B cell (primary cell): ENCODE results near the gene POLR2F. TPM values are rescaled to one million over a fixed set of nuclear protein-coding genes. Genes with fewer than 3 reads are reported as not detected.

ENCODE experiments used
- ATAC-seq: fragments of 200-7000 bp; cut with Tn5 transposase; one replicate; pipeline ENCODE4 v1.10.0; 2021; ENCODE audit warnings: low read depth, mild to moderate bottlenecking, moderate number of reproducible peaks, moderate library complexity
- CTCF ChIA-PET: fragments of 350-600 bp; sonication (Branson Sonifier 250); formaldehyde crosslinking; loops from one replicate; lab custom pipeline; 2021; ENCODE audit warnings: antibody characterized with exemption, inconsistent platforms; lab: Charles Lee
- POLR2A ChIA-PET: fragments of 350-600 bp; sonication (Branson Sonifier 250); formaldehyde crosslinking; loops from one replicate; lab custom pipeline; 2021; ENCODE audit warnings: antibody characterized with exemption; lab: Charles Lee
- DNase-seq: peaks from one replicate; pipeline ENCODE4 v3.0.0; 2013
- H2AFZ ChIP-seq: 2 replicates; pipeline ENCODE4 v1.6.1; 2012; ENCODE audit warnings: mild to moderate bottlenecking, low read depth, low read length; ENCODE audit not compliant: insufficient read depth, poor library complexity, severe bottlenecking
- H3K27ac ChIP-seq, 2 donors: 1 replicate in 1 of 2; 2 replicates in 1 of 2; pipeline ENCODE4 v1.5.1; 2012 to 2013; ENCODE audit warnings: low read length in 2 of 2, mild to moderate bottlenecking in 2 of 2, moderate library complexity in 1 of 2
- H3K27me3 ChIP-seq, 4 experiments: fragments of 200-600 bp in 1 of 4; sonication (generic) in 1 of 4; replicated peaks in 1 of 4; 1 replicate in 2 of 4; 2 replicates in 2 of 4; pipeline versions ENCODE4 v1.6.1 to v1.7.0; 2013 to 2016; ENCODE audit warnings: low read length in 3 of 4, mild to moderate bottlenecking in 2 of 4, mixed read lengths in 1 of 4, moderate library complexity in 1 of 4; ENCODE audit not compliant: insufficient read depth in 4 of 4, control insufficient read depth in 3 of 4; ENCODE audit errors: control extremely low read depth in 1 of 4
- H3K36me3 ChIP-seq, 2 experiments: replicated peaks in 1 of 2; 1 replicate in 1 of 2; 2 replicates in 1 of 2; pipeline versions ENCODE4 v1.6.1 to v1.7.1; 2013; ENCODE audit warnings: low read length in 1 of 2; ENCODE audit not compliant: insufficient read depth in 2 of 2, control insufficient read depth in 1 of 2; ENCODE audit errors: control extremely low read depth in 1 of 2, extremely low read depth in 1 of 2
- H3K4me1 ChIP-seq, 2 donors: fragments of 200-600 bp in 1 of 2; sonication (generic) in 1 of 2; 1 replicate in 1 of 2; 2 replicates in 1 of 2; pipeline versions ENCODE4 v1.5.1 to v1.6.1; 2013 to 2017; ENCODE audit warnings: low read length in 2 of 2; ENCODE audit not compliant: control insufficient read depth in 2 of 2, insufficient read depth in 2 of 2
- H3K4me2 ChIP-seq: replicated peaks from 2 replicates; pipeline ENCODE3; 2012; ENCODE audit warnings: mild to moderate bottlenecking, low read depth, low read length; ENCODE audit not compliant: poor library complexity, severe bottlenecking
- H3K4me3 ChIP-seq, 5 experiments: fragments of 200-600 bp in 1 of 5; sonication (generic) in 1 of 5; 1 replicate in 3 of 5; 2 replicates in 2 of 5; pipeline versions ENCODE4 v1.5.1 to v1.7.0; 2011 to 2016; ENCODE audit warnings: low read length in 4 of 5, mild to moderate bottlenecking in 4 of 5, low read depth in 2 of 5, control low read depth in 1 of 5, moderate library complexity in 1 of 5; ENCODE audit not compliant: insufficient read depth in 1 of 5; ENCODE audit errors: control extremely low read depth in 1 of 5, extremely low read depth in 1 of 5
- H3K79me2 ChIP-seq: fragments of 200-600 bp; sonication (generic); one replicate; pipeline ENCODE4 v1.6.0; 2016; ENCODE audit warnings: low read length; ENCODE audit not compliant: control insufficient read depth, insufficient read depth
- H3K9ac ChIP-seq: fragments of 200-600 bp; sonication (generic); 2 replicates; pipeline ENCODE4 v1.6.1; 2017; ENCODE audit warnings: mild to moderate bottlenecking, low read length, moderate library complexity
- H3K9me3 ChIP-seq, 3 donors: one replicate each; pipeline versions ENCODE4 v1.6.1 to v1.7.1; 2013; ENCODE audit warnings: low read length in 2 of 3; ENCODE audit not compliant: control insufficient read depth in 2 of 3, insufficient read depth in 1 of 3; ENCODE audit errors: control extremely low read depth in 1 of 3
- H4K20me1 ChIP-seq: 2 replicates; pipeline ENCODE4 v1.6.0; 2012; ENCODE audit warnings: mild to moderate bottlenecking, low read length; ENCODE audit not compliant: insufficient read depth, control insufficient read depth, poor library complexity, severe bottlenecking
- H3K27ac Mint-ChIP-seq: one replicate; pipeline ENCODE4 v1.8.0; 2021; ENCODE audit warnings: mixed read lengths
- H3K27me3 Mint-ChIP-seq: one replicate; pipeline ENCODE4 v1.8.0; 2021; ENCODE audit warnings: mixed read lengths
- H3K4me1 Mint-ChIP-seq: one replicate; pipeline ENCODE4 v1.8.0; 2021; ENCODE audit warnings: mixed read lengths
- H3K4me3 Mint-ChIP-seq: one replicate; pipeline ENCODE4 v1.8.0; 2021; ENCODE audit warnings: mixed read lengths
- H3K9me3 Mint-ChIP-seq: one replicate; pipeline ENCODE4 v1.8.0; 2022; ENCODE audit warnings: mixed read lengths; ENCODE audit not compliant: insufficient read depth
- CTCF ChIP-seq: fragments of 200-600 bp; IDR thresholded peaks from one replicate; pipeline ENCODE4 v1.8.0; 2022; ENCODE audit warnings: antibody characterized with exemption, mild to moderate bottlenecking
- EZH2 ChIP-seq: IDR thresholded peaks from 2 replicates; pipeline ENCODE4 v1.6.1; 2012; ENCODE audit warnings: borderline replicate concordance, low read depth, mild to moderate bottlenecking, moderate library complexity, low read length; ENCODE audit not compliant: insufficient read depth, poor library complexity, severe bottlenecking
- WGBS: methylation state at CpG from one replicate; pipeline ENCODE4 v1.1.5; 2013; ENCODE audit warnings: missing lambda C conversion rate; ENCODE audit not compliant: insufficient coverage; 5-methylcytosine and 5-hydroxymethylcytosine counted together
- intact Hi-C: fragments of 100-400 bp; cut with micrococcal nuclease; formaldehyde crosslinking; loops from one replicate; pipeline ENCODE4 v1.10.0; 2022
- polyA plus RNA-seq: library from polyadenylated mRNA; depleted of rRNA; stranded (reverse); fragments of >200 nt; gene quantifications from 2 replicates; pipeline ENCODE4 v1.2.3, GENCODE V29; 2012
- total RNA-seq, 2 donors: library from RNA; stranded (reverse); fragments of 120-200 nt in 1 of 2; gene quantifications; 1 replicate in 1 of 2; 2 replicates in 1 of 2; pipeline versions ENCODE4 v1.2.3 to v1.2.4, GENCODE V29; 2013 to 2022

POLR2F gene
- total and polyA plus RNA-seq, 2 donors (not counting 1 experiment from before 2014, with no cell fraction given) = 41.8 to 49.6 TPM

- intact Hi-C loops = no loop called here
- no peaks in the 10 kb centered on the region for H3K9me3 ChIP-seq
- H4K20me1 ChIP-seq = no peaks in the 10 kb centered on the region
- no peaks in the 10 kb centered on the region for H3K9me3 Mint-ChIP-seq
- CTCF ChIA-PET = interaction anchor here (1.2 kb wide), 1 partner anchor 40 kb away, joined by 3 read pairs; no protein-coding TSS in a partner anchor
- no peak overlapping the region for H3K27ac Mint-ChIP-seq
- H3K4me3 Mint-ChIP-seq = no peak overlapping the region
- POLR2A ChIA-PET = no interaction called here
- TF ChIP-seq CTCF = no peak
- TF ChIP-seq EZH2 = no peak
- DNase-seq (no peak), ATAC-seq (no peak)
- H3K4me1 Mint-ChIP-seq = peaks cover 4% of the 10 kb centered on the region
- H3K4me1 ChIP-seq = peaks cover 0 to 3% of the 10 kb centered on the region in 2 donors
- peaks cover 0 to 50% of the 10 kb centered on the region in 2 experiments for H3K36me3 ChIP-seq
- no peaks in the 10 kb centered on the region for H3K27me3 Mint-ChIP-seq
- no peak overlapping the region for H3K9ac ChIP-seq
- H3K27me3 ChIP-seq = no peaks in the 10 kb centered on the region
- no peak overlapping the region for H3K4me2 ChIP-seq
- no peak overlapping the region for H3K4me3 ChIP-seq
- H3K79me2 ChIP-seq = peaks cover 7% of the 10 kb centered on the region
- WGBS = 100% methylated on average over 3 of the region's 15 CpGs
- no peak overlapping the region for H2AFZ ChIP-seq
- H3K27ac ChIP-seq = no peak overlapping the region
These were observed 27.7 kb upstream of the POLR2F start for GRCh38 chr22:37925767-37926166.

- Mint-ChIP-seq H3K4me1 (peaks cover 6% of the 10 kb centered on the region), H3K9me3 (no peaks in the 10 kb centered on the region), H3K4me3 (no peak overlapping the region), H3K27me3 (no peaks in the 10 kb centered on the region), H3K27ac (no peak overlapping the region)
- Histone ChIP-seq H3K79me2 (peaks cover 7% of the 10 kb centered on the region), H2AFZ (no peak overlapping the region), H3K27me3 (no peaks in the 10 kb centered on the region), H3K9ac (no peak overlapping the region), H3K9me3 (no peaks in the 10 kb centered on the region), H3K27ac (no peak overlapping the region), H3K36me3 (peaks cover 0 to 47% of the 10 kb centered on the region in 2 experiments), H4K20me1 (no peaks in the 10 kb centered on the region), H3K4me2 (no peak overlapping the region), H3K4me1 (peaks cover 0 to 3% of the 10 kb centered on the region in 2 donors), H3K4me3 (no peak overlapping the region)
- POLR2A ChIA-PET = no interaction called here
- TF ChIP-seq CTCF = no peak
- TF ChIP-seq EZH2 = no peak
- intact Hi-C loops = no loop called here
- DNase-seq (no peak), ATAC-seq (no peak)
- CTCF ChIA-PET = interaction anchor here (1.2 kb wide), 1 partner anchor 39 kb away, joined by 3 read pairs; no protein-coding TSS in a partner anchor
- WGBS = 98% methylated on average over 7 of the region's 7 CpGs
These were observed 27.1 kb upstream of the POLR2F start for GRCh38 chr22:37926358-37926757.
